HS-27A (cell line): ENCODE results near the gene BEST2.

Source experiments
- DNase-seq: peaks from one replicate; pipeline ENCODE4 v3.0.0-alpha.2; 2012; ENCODE audit warnings: low read depth, missing footprints

BEST2 gene

GRCh38 chr19:12800923-12801465 lies 49.4 kb downstream of the BEST2 start:
- no peak for DNase-seq

DNA sequence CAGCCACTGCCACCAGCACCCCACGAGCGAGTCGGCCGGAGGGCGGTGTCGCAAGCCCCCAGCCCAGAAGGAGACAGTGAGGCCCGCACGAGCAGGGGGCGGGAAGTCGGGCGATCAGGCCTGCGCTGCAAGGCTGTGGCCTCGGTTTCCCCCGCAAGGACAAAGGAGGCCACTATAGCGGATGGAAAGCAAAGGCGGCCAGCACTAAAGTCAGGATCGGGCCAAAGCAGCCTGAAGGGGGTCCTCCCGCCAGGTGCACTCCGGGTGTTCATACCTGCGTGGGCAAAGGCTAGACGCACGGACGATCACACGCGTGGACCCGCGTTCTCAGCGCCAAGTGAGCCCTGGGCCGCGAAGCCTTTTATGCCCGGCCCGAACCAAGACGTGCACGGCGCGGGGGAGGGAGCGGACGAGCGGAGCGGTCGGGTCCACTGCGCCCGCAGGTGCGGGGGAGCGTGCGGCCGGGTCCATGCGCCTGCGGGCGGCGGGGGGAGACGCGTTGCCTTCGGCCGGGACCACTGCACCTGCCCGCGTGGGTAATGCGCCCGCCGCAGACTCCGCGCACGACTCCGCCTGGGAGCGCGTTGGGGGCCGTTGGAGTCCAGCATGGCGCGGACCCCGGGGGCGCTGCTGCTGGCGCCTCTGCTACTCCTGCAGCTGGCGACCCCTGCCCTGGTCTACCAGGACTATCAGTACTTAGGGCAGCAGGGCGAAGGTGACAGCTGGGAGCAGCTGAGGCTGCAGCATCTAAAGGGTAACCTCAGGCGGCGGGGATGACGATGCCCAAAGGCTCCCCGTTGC lies 50.1 kb downstream of the BEST2 start, which contains the start of the genes PRDX2 and THSD8:
TSS of gene PRDX2 (minus strand) at position 335 of the 801 bp plus-strand sequence. CDS start 539 bp downstream, outside the sequence.
TSS of gene THSD8 (plus strand) at position 604 of the 801 bp plus-strand sequence. CDS start at position 607, 3 bp downstream.
- DNase-seq, result no peak

DNA sequence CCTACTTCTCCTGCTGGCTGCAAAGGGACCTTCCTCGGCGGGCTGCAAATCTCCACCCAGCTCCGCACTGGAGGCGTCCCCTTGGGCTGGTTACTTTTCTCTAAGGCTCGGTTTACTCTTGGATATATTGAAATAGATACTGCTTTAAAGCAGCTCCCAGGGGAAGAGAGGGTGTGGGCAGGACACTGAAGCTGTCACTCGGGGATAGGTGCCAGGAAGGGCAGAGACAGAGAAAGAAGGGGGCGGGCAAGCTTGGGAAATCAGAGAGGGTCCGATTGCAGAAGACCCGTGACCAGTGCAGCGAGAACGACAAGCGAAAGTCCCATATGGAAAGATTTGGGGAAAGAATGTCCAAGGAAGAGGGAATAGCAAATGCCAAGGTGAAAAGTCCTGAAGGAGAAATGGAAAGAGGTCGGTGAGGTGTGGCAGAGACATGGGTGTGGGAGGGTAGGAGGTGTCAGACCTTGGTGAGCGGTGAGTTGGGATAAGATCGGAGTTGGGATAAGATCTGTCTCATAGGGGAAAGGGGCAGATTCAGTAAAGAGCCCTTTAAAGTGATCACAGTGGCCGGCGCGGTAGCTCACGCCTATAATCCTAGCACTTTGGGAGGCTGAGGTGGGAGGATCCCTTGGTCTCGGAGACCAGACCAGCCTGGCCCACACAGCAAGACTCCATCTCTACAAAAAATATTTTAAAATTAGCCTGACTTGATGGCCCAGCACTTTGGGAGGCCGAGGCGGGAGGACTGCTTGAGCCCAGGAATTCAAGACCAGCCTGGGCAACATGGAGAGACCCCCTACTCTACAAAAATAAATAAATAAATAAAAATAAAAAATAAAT lies 50.9 kb downstream of the BEST2 start:
- no peak for DNase-seq

DNA sequence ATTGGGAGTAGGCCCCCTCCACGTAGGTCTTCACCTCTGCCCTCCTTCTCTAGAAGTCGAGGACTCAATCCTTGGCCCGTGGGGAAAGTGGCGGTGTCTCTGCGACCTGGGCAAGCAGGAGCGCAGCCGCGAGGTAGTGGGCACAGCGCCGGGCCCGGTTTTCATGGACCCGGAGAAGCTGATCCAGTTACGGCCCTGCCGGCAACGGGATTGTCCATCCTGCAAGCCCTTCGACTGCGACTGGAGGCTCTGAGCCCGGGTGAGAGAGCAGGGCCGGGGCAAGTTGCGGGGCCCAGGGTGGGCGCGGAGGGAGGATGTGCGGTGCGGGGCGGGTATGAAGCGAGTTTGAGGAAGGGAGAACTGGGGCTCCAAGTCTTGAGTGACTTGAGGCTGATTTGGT lies 52.5 kb downstream of the BEST2 start:
- no peak for DNase-seq

DNA sequence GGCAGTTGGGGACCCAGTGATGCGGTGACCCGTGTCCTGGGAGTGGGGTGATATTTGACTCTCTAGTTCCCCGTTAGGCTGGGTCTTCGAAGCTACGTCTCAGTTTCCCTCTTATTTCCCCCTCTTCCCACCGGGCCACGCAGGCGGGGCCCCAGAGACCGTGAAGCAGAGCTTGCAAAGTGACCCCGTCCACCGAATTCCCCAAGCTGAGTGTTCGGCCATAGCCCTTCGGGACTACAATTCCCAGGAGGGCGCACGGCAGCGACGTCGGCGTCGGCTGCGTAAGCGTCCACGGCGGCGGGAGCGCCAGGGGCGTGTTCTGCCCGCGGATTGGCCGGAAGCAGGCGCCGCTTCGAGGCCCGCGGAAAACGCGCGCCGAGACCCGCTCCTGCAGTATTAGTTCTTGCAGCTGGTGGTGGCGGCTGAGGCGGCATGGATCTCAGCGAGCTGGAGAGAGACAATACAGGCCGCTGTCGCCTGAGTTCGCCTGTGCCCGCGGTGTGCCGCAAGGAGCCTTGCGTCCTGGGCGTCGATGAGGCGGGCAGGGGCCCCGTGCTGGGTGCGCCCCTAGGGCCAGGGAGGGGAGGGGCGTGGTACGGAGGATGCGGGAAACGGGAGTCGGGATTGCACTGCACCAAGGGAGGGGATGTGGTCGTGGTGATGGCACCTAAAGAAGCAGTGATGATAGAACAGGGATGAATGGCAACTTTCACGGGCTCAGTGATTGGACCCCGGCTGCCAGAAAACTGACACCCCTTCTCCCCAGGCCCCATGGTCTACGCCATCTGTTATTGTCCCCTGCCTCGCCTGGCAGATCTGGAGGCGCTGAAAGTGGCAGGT lies 54.9 kb downstream of the BEST2 start, which contains the start of gene RNASEH2A:
TSS of gene RNASEH2A (plus strand) at position 343 of the 840 bp plus-strand sequence. CDS start at position 433, 90 bp downstream.
- DNase-seq, result no peak
